T-helper 1 cell treated with Interleukin-12 subunit alpha and Interleukin-12 subunit beta and Interleukin-4 antibody, amounts not matched to agents 30 μg/mL and 1 μg/mL, for 36 hours (primary cell): ENCODE results near the gene GSTT4.
"Not testable (repeated sequence)": the region's sequence is repeated elsewhere in the genome, so short reads cannot be mapped to it uniquely, and the experiment has no call there.

Experiments used
- H3K27ac Mint-ChIP-seq: one replicate; pipeline ENCODE4 v1.8.0; 2021; ENCODE audit warnings: mild to moderate bottlenecking, mixed read lengths
- H3K27me3 Mint-ChIP-seq: one replicate; pipeline ENCODE4 v1.8.0; 2021; ENCODE audit warnings: low read depth, mixed read lengths
- H3K36me3 Mint-ChIP-seq: one replicate; pipeline ENCODE4 v1.8.0; 2021; ENCODE audit warnings: low read depth, mixed read lengths
- H3K4me1 Mint-ChIP-seq: one replicate; pipeline ENCODE4 v1.8.0; 2021; ENCODE audit warnings: low read depth, mixed read lengths
- H3K4me3 Mint-ChIP-seq: one replicate; pipeline ENCODE4 v1.8.0; 2021; ENCODE audit warnings: mild to moderate bottlenecking, moderate library complexity, mixed read lengths
- H3K9me3 Mint-ChIP-seq: one replicate; pipeline ENCODE4 v1.8.0; 2021; ENCODE audit warnings: mixed read lengths

The GSTT4 gene

DNA sequence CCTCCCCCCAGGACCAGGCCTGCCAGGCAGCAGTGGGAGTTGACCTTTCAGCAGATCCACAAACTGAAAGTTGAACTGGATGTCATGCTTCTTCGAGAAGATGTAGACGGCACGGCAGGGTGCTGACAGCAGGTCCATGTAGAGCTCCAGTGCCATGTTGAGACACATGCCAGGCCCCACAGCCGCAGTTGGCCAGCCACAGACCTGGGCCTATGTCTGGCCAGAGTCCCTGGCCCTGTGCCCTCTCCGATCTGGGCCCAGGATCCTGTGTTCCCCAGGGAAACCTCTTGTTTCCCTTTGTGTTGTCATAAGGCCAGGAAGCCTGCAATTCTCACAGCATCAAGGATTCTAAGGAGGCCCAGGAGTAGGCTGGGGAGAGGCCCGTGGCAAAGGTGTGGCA lies at the start of gene GSTT4:
Gene GSTT4 (minus strand): TSS at position 253 of the 400 bp plus-strand sequence. CDS start 97 bp downstream, at position 156.
- peaks cover 2% of the 10 kb centered on the region for H3K4me1 Mint-ChIP-seq
- H3K27ac Mint-ChIP-seq = no peak within 1 kb of the TSS
- no peaks in the 10 kb centered on the region for H3K9me3 Mint-ChIP-seq
- H3K36me3 Mint-ChIP-seq = no peaks in the 10 kb centered on the region
- H3K27me3 Mint-ChIP-seq = no peaks in the 10 kb centered on the region
- H3K4me3 Mint-ChIP-seq = no peak within 1 kb of the TSS

DNA sequence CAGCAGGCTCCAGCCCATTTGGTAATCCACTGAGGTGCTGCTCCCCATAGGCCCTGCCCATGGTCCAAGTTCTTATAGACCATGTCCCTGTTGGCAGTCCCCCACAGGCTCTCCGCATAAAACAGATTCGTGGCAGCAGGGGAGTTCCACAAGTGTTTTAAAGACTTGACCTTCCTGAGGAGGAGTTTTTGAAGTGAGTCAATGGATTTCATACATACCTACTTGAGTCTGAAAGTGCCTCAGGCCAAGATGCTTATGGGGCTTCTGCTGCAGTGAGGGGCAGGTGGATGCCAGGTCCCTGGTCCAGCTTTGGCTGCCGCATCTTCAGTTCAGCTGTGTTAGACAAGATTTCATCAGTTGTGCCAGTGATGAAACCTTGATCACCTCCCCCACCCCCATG lies 49.1 kb upstream of the GSTT4 start:
- no peaks in the 10 kb centered on the region for H3K9me3 Mint-ChIP-seq
- H3K27ac Mint-ChIP-seq = no peak overlapping the region
- H3K4me1 Mint-ChIP-seq = peaks cover 2% of the 10 kb centered on the region
- peaks cover 55% of the 10 kb centered on the region for H3K36me3 Mint-ChIP-seq
- no peaks in the 10 kb centered on the region for H3K27me3 Mint-ChIP-seq
- H3K4me3 Mint-ChIP-seq = no peak overlapping the region

DNA sequence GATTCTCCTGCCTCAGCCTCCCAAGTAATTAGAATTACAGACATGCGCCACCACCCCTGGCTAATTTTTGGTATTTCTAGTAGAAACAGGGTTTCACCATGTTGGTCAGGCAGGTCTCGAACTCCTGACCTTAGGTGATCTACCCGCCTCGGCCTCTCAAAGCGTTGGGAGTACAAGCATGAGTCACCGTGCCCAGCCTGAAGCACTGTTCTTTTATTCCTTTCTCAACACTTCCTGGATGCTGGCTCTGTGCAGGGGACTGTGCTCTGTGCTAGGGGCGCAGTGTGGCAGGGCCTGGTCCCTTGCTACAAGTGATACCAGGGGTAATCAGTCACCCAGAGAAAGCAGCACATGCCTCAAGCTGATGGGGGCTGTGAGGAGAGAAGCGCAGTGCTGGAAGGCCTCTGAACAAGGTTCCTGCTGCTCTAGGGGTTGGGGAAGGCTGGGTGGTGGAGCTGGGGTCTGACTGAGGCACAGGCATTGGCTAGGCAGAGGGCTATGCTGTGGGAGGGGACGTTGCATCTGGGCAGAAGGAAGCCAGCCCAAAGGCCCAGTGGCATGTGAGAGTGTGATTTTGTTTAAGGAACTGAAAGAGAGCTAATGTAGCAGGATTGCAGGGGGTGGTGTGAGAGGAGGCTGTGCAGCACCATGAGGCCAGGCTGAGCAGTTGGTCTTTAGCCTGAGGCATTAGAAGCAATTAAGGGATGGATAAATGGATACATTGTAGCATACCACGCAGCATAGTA lies 48.4 kb upstream of the GSTT4 start:
- no peaks in the 10 kb centered on the region for H3K27me3 Mint-ChIP-seq
- peaks cover 50% of the 10 kb centered on the region for H3K36me3 Mint-ChIP-seq
- H3K9me3 Mint-ChIP-seq = no peaks in the 10 kb centered on the region
- H3K4me1 Mint-ChIP-seq = peaks cover 2% of the 10 kb centered on the region
- H3K4me3 Mint-ChIP-seq = no peak overlapping the region
- no peak overlapping the region for H3K27ac Mint-ChIP-seq

DNA sequence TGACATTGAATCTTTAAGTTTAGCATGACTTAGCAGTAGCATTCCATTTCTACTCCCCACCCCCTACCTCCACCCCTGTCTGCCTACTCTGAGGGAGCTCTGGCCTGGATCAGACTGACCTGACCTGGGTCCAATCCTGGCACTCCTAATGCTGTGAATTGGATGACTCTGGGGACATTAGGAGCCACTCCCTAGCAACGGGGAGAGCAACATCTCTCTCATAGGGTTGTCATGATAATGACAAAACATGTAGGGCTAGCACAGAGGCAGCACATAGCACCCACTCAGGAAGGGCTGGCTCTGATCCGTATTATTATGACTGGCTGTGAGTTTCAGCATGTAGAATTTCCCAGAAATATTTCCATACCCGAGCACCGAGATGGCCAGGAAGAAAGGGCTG lies 46.3 kb upstream of the GSTT4 start:
- no peak overlapping the region for H3K27ac Mint-ChIP-seq
- H3K36me3 Mint-ChIP-seq = peaks cover 45% of the 10 kb centered on the region
- no peaks in the 10 kb centered on the region for H3K4me1 Mint-ChIP-seq
- no peaks in the 10 kb centered on the region for H3K9me3 Mint-ChIP-seq
- H3K4me3 Mint-ChIP-seq = no peak overlapping the region
- H3K27me3 Mint-ChIP-seq = no peaks in the 10 kb centered on the region

DNA sequence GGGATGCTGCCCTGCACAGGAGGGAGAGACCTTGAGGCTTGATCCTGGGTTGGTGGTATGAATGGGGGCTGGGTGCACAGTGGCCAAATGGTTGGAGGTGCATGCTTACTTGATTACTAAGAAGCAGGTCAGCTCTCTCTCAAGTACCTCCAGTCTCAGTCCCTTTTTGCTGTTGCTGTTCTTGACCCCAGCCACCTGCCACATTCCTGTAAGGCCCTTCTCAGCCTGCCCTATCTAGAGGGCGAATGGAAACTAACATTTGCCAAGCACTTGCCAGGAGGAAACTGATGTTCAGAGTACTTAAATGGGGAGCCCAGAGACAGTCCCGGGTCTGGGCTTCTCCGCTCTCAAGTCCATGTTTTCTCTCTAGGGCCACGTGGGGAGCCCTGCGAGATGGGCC lies 45.8 kb upstream of the GSTT4 start:
- H3K36me3 Mint-ChIP-seq = peaks cover 43% of the 10 kb centered on the region
- no peaks in the 10 kb centered on the region for H3K27me3 Mint-ChIP-seq
- H3K27ac Mint-ChIP-seq = no peak overlapping the region

DNA sequence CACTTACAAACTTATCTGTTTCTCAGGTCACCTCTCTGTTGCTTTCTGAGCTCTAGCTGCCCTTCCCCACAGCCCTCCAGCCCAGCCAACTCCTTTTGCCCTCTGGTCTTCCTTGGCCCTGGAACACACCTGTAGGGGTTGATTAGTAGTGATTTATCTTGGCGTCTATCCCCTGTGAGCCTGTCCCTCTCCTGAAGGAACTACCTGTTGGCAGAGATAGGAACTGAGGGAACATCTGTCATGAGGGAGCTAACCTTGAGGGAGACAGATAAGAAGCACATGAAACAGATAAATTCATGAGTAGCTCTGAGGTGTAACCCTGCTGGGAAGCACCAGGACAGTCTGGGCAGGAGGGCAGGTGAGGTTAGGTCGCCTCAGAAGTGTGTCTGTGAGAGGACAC lies 44.7 kb upstream of the GSTT4 start:
- H3K27ac Mint-ChIP-seq = peak overlapping the region; percentile 52
- H3K9me3 Mint-ChIP-seq = no peaks in the 10 kb centered on the region
- no peaks in the 10 kb centered on the region for H3K27me3 Mint-ChIP-seq
- no peak overlapping the region for H3K4me3 Mint-ChIP-seq
- peaks cover 41% of the 10 kb centered on the region for H3K36me3 Mint-ChIP-seq
- H3K4me1 Mint-ChIP-seq = no peaks in the 10 kb centered on the region

More for the DNA sequence above, 45.8 kb upstream of the GSTT4 start:
- Mint-ChIP-seq H3K4me3 (no peak overlapping the region), H3K4me1 (no peaks in the 10 kb centered on the region), H3K9me3 (no peaks in the 10 kb centered on the region)

DNA sequence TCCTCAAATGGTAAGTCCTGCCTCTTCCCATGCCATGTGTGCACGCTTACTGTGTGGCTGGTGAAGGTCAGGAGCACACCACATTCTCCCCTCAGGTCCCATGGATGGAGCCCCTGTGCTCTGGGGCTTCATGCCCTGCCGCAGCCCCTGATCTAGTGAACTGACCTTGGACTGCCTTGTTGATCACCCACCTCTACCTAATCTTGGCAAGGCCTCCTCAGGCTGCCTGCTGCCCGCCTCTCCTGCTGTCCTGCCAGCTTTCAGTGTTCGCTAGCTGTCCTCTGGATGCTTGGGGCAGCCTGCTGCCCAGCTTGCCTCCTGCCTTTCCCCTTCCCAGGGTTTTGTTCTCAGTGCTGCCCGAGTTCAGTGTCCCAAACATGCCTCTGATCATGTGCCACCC lies 44.0 kb upstream of the GSTT4 start:
- peaks cover 46% of the 10 kb centered on the region for H3K36me3 Mint-ChIP-seq
- no peaks in the 10 kb centered on the region for H3K9me3 Mint-ChIP-seq
- peaks cover 2% of the 10 kb centered on the region for H3K4me1 Mint-ChIP-seq
- H3K27ac Mint-ChIP-seq = no peak overlapping the region
- no peaks in the 10 kb centered on the region for H3K27me3 Mint-ChIP-seq
- no peak overlapping the region for H3K4me3 Mint-ChIP-seq

DNA sequence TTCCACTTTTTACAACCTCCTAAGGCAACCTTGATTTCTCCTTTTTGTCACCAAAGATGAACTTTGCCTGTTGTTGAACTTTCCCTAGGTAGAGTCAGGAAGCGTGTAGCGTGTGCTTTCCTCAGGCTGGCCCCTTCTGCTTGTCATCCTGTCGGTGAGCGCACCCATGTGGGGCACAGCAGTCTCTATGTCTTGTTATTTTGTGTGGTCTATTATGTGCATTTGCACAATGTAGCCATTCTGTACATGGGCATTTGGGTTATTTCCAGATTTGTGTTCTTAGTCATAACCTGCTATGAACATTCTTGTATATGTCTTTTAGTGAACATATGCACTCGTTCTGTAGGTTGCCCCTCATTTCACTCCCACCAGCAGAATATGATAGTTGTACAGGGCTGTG lies 40.8 kb upstream of the GSTT4 start:
- no peak overlapping the region for H3K27ac Mint-ChIP-seq
- H3K27me3 Mint-ChIP-seq = no peaks in the 10 kb centered on the region
- peaks cover 3% of the 10 kb centered on the region for H3K4me1 Mint-ChIP-seq
- H3K9me3 Mint-ChIP-seq = no peaks in the 10 kb centered on the region
- H3K36me3 Mint-ChIP-seq = peaks cover 43% of the 10 kb centered on the region
- H3K4me3 Mint-ChIP-seq = no peak overlapping the region

DNA sequence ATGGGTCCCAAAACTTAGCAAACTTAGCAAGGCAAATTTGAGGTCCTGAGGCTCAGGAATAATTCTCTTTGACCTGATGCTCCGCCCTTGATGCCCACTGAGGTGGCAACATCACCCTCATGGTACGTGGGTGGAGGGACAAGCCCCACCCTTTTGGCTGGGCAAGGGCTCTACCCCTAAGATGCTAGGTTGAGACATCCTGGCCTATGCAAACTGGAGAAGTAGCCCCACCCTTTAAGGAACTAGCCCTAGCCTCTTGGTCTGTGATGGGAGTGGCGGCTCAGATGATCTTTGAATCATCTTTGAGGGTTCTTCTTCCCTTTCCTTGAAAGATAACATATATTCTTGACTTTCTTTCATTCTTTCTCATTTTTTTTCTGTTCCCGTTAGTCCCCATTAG lies 38.7 kb upstream of the GSTT4 start:
- Mint-ChIP-seq H3K27ac (no peak overlapping the region), H3K4me1 (peaks cover 3% of the 10 kb centered on the region), H3K27me3 (no peaks in the 10 kb centered on the region), H3K36me3 (peaks cover 40% of the 10 kb centered on the region), H3K9me3 (no peaks in the 10 kb centered on the region), H3K4me3 (no peak overlapping the region)

DNA sequence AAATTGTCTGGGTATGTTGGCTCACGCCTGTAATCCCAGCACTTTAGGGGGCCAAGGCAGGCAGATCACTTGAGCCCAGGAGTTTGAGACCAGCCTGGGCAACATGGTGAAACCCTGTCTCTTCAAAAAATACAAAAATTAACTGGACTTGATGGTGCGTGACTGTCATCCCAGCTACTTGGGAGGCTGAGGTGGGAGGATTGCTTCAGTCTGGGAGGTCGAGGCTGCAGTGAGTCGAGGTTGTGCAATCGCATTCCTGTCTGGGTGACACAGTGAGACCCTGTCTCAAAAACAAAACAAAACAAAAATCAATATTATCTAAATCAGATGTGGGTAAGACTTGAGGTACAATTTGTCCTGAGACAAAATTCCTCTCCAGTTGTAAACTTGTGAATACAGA lies 38.2 kb upstream of the GSTT4 start:
- H3K27ac Mint-ChIP-seq, H3K4me3 Mint-ChIP-seq, H3K4me1 Mint-ChIP-seq, H3K27me3 Mint-ChIP-seq, H3K9me3 Mint-ChIP-seq: not testable (repeated sequence)
- H3K36me3 Mint-ChIP-seq = peaks cover 45% of the 10 kb centered on the region

DNA sequence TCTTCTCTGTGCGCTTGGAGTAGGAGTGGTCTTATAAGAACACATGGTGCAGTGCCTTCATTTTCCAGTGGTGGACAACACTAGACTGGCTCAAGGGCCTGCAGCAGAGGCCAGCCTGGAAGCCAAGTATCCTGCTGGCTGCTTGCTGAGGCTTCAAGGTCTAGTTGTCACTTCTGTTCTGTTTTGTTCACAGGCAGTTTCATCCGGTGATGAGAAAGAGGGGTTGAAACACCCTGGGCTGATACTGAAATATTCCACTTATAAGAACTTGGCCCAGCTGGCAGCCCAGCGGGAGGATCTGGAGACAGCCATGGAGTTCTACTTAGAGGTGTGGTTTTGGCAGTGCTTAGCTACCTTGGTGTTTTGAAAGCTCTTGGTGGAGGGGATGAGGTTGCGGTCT lies 35.7 kb upstream of the GSTT4 start:
- Mint-ChIP-seq H3K4me1 (peaks cover 13% of the 10 kb centered on the region), H3K9me3 (no peaks in the 10 kb centered on the region), H3K36me3 (peaks cover 52% of the 10 kb centered on the region)

DNA sequence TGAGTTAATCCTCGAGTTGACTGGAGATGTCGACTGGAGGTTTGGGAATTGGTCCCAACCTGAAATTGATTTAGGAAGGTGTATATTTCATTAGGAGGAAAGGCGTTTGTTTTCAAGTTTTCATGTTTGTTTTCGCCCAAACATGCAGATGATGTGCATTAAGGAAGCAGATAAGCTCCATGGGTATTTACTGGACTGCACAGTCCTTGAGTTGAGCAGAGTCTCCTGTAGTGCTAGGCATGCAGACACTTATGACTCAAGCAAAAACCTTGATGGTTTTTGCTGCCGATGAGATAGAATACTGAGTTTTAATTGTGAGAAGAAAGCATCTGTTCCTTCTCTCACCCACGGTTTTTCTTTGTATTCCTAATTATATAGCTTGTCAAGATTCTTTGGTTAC lies 33.8 kb upstream of the GSTT4 start:
- peak overlapping the region; percentile 32 for H3K27ac Mint-ChIP-seq
- H3K27me3 Mint-ChIP-seq = no peaks in the 10 kb centered on the region
- H3K36me3 Mint-ChIP-seq = peaks cover 44% of the 10 kb centered on the region
- peaks cover 13% of the 10 kb centered on the region for H3K4me1 Mint-ChIP-seq
- no peak overlapping the region for H3K4me3 Mint-ChIP-seq
- no peaks in the 10 kb centered on the region for H3K9me3 Mint-ChIP-seq

More for the DNA sequence above, 35.7 kb upstream of the GSTT4 start:
- Mint-ChIP-seq H3K27ac (peak overlapping the region; percentile 49), H3K4me3 (no peak overlapping the region), H3K27me3 (no peaks in the 10 kb centered on the region)

DNA sequence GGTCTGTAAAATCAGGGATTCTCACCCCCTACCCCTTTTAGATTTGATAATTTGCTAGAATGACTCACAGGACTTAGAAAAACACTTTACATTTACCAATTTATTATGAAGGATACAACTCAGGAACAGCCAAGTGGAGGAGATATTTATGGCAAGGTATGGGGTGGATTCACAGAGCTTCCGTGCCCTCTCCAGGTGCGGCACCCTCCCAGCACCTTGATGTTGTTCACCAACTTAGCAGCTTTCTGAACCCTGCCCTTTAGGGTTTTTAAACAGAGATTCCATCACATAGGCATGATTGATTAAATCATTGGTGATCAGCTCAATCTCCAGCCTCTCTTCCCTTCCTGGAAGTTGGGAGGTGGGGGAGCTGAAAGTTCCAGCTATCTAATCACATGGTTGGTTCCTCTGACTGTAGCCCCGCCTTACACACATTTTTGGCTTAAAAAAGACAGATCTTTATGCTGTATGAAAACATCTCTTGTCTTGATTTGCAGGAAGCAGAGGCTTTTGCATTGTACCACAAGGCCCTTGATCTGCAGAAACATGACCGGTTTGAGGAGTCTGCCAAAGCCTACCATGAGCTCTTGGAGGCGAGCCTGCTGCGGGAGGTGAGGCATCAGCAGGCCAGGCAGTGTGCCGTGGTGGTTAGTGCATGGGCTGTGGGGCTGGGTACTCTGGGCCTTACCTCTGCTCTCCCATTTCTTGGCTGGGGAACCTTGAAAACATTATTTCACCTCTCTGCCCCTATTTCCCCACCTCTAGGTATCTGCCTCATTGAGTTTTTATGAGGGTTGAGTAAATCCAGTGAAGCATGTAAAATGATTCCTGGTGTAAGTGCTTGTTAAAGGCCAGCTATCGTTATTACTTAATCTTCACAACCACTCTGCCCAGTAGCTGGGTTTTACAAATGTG lies 32.9 kb upstream of the GSTT4 start:
- Mint-ChIP-seq H3K27ac (peak overlapping the region; percentile 68), H3K36me3 (peaks cover 40% of the 10 kb centered on the region), H3K27me3 (no peaks in the 10 kb centered on the region), H3K9me3 (no peaks in the 10 kb centered on the region), H3K4me1 (peaks cover 13% of the 10 kb centered on the region), H3K4me3 (no peak overlapping the region)

DNA sequence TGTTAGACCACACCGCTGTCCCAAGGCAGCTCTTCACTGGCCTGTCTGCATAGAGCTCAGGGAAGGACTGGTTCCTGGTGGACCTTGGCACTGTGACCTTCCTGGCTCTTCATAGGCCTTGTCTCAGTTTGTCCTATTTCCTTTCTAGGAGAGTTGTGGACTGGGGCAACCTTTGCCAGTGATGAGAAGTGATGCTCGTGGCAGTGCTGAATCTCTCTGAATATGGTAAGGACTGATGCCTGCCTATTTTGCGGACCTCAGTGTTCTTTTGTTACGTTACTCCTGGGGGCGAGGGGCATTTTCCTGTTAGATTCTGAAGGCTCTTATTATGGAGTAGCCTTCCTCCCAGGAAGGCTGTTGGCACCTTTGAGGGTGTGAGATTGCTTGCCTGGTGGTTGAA lies 30.0 kb upstream of the GSTT4 start:
- Mint-ChIP-seq H3K27me3 (no peaks in the 10 kb centered on the region), H3K27ac (no peak overlapping the region), H3K9me3 (no peaks in the 10 kb centered on the region), H3K4me3 (no peak overlapping the region), H3K36me3 (peaks cover 26% of the 10 kb centered on the region), H3K4me1 (peaks cover 14% of the 10 kb centered on the region)

DNA sequence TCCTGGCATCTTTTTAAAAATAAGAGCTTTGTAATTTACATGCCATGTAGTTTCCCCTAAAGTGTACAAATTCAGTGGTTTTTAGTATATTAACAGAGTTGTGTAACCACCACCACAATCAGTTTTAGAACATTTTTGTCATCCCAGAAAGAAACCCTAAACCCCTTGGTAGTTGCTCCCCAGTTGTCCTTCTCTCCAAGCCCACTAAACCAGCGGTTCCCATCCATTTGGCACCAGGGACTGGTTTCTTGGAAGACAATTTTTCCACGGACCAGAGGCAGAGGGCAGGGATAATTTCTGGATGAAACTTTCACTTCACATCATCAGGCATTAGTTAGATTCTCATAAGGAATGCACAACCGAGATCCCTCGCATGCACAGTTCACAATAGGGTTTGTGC lies 28.5 kb upstream of the GSTT4 start:
- H3K4me1 Mint-ChIP-seq = peaks cover 12% of the 10 kb centered on the region
- peaks cover 17% of the 10 kb centered on the region for H3K36me3 Mint-ChIP-seq
- H3K27ac Mint-ChIP-seq = no peak overlapping the region
- H3K9me3 Mint-ChIP-seq = no peaks in the 10 kb centered on the region
- H3K27me3 Mint-ChIP-seq = no peaks in the 10 kb centered on the region
- H3K4me3 Mint-ChIP-seq = no peak overlapping the region
